NT2/D1 (cell line): ENCODE data around the gene LAD1.

Experiments used
- SUZ12 ChIP-seq: IDR thresholded peaks from 2 replicates; pipeline ENCODE4 v1.6.1; 2011; ENCODE audit not compliant: insufficient read length, insufficient read depth; ENCODE audit errors: extremely low read depth
- YY1 ChIP-seq: IDR thresholded peaks from 2 replicates; pipeline ENCODE4 v1.6.1; 2011; ENCODE audit not compliant: insufficient read length, insufficient read depth
- ZNF274 ChIP-seq: IDR thresholded peaks from 2 replicates; pipeline ENCODE4 v1.6.1; 2011; ENCODE audit warnings: mild to moderate bottlenecking, low read depth, low read length

GRCh38 chr1:201350361-201350725 is 48.8 kb downstream of the LAD1 start:
- no peak for TF ChIP-seq ZNF274
- no peak for TF ChIP-seq YY1
- TF ChIP-seq SUZ12 = no peak
